ENCODE measurements around the gene TMEM120B.
"Not testable (repeated sequence)": the region's sequence is repeated elsewhere in the genome, so short reads cannot be mapped to it uniquely, and the experiment has no call there.

The TMEM120B gene

DNA sequence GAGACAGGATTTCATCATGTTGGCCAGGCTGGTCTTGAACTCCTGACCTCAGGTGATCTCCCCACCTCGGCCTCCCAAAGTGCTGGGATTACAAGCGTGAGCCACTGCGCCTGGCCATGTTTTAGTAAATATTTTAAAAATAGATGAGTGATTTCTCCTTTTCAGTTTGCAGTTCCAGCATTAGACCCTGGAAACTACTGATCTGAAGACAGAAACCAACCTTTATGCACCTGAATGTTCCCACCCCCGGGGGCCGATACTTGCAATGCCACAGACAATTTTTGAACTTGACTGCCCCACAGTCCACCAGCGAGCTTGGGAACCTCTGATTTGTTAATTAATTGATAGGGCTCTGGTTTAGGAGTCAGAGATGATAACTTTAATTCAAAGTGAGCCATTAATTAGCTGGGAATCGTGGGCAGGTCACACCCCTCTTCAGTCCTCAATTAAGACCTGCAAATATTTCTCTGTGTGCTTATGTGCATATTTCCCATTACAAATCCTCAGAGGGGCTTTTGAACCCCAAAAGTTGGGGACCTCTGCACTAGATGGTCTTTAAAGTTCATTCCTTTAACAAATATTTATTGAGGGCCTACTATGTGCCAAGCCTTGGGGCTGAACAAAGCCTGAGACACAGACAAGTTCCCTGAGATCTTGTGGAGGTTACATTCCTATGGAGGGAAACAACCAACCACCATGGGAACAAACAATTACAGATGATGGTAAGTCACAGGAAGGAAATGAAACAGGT, 4.1 kb upstream of the TMEM120B start:
- DNase-seq (ENCODE audit: low read depth, low spot score) = no peak
- ChIA-PET POLR2A (no interaction called here), CTCF (interaction anchor here (0.8 to 7.2 kb wide), 4 partner anchors 11 to 86 kb away, joined by 3 to 70 read pairs (median 4); partner anchors contain the start of gene RHOF)

DNA sequence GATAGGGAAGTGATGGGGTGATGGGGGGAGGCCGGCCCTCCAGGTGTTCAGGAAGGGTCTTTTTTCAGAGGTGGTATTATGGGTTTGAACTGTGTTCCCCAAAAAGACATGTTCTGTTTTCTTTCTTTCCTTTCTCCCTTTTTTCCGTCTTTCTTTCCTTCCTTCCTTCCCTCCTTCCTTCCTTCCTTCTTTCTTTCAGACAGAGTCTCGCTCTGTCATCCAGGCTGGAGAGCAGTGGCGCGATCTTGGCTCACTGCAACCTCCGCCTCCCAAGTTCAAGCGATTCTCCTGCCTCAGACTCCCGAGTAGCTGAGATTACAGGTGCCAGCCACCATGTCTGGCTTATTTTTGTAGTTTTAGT, 3.5 kb upstream of the TMEM120B start:
- H3K4me3 ChIP-seq (ENCODE audit: low read depth, low read length); DNase-seq (ENCODE audit: low read depth, low spot score); POLR2A ChIA-PET: not testable (repeated sequence)
- CTCF ChIA-PET = interaction anchor here (0.8 to 7.2 kb wide), 3 partner anchors 66 to 86 kb away, joined by 3 to 70 read pairs (median 4); partner anchors contain the start of gene RHOF

More for the DNA sequence above, 4.1 kb upstream of the TMEM120B start:
- H3K4me3 ChIP-seq (ENCODE audit: low read depth, low read length) = no peak overlapping the region
- TF ChIP-seq, protein P1, sequence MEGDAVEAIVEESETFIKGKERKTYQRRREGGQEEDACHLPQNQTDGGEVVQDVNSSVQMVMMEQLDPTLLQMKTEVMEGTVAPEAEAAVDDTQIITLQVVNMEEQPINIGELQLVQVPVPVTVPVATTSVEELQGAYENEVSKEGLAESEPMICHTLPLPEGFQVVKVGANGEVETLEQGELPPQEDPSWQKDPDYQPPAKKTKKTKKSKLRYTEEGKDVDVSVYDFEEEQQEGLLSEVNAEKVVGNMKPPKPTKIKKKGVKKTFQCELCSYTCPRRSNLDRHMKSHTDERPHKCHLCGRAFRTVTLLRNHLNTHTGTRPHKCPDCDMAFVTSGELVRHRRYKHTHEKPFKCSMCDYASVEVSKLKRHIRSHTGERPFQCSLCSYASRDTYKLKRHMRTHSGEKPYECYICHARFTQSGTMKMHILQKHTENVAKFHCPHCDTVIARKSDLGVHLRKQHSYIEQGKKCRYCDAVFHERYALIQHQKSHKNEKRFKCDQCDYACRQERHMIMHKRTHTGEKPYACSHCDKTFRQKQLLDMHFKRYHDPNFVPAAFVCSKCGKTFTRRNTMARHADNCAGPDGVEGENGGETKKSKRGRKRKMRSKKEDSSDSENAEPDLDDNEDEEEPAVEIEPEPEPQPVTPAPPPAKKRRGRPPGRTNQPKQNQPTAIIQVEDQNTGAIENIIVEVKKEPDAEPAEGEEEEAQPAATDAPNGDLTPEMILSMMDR (IDR thresholded peaks at IDR 0.05; ENCODE audit: insufficient read depth, low read length, missing control alignments) = no peak

DNA sequence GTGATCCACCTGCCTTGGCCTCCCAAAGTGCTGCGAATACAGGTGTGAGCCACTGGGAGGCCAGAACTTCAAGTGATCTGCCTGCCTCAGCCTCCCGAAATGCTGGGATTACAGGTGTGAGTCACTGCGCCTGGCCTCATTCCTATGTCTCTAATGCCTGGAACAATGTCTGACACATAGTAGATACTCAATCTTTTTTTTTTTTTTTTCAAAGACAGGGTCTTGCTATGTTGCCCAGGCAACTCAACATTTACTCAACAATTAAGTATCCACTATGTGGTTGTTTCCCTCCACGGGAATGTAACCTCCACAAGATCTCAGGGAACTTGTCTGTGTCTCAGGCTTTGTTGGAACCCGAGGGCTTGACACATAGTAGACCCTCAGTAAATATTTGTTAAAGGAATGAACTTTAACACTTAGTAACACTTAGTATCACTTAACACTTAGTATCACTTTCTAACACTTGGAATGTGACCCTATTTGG, 3.0 kb upstream of the TMEM120B start:
- CTCF ChIA-PET = interaction anchor here (1.4 to 7.2 kb wide), 2 partner anchors 10 to 85 kb away, joined by 4 to 70 read pairs; partner anchors contain the start of gene RHOF
- POLR2A ChIA-PET = no interaction called here
- TF ChIP-seq, protein P1 (IDR thresholded peaks at IDR 0.05; ENCODE audit: insufficient read depth, low read length, missing control alignments) = no peak
- DNase-seq (ENCODE audit: low read depth, low spot score) = peak; percentile 19
- no peak overlapping the region for H3K4me3 ChIP-seq (ENCODE audit: low read depth, low read length)

DNA sequence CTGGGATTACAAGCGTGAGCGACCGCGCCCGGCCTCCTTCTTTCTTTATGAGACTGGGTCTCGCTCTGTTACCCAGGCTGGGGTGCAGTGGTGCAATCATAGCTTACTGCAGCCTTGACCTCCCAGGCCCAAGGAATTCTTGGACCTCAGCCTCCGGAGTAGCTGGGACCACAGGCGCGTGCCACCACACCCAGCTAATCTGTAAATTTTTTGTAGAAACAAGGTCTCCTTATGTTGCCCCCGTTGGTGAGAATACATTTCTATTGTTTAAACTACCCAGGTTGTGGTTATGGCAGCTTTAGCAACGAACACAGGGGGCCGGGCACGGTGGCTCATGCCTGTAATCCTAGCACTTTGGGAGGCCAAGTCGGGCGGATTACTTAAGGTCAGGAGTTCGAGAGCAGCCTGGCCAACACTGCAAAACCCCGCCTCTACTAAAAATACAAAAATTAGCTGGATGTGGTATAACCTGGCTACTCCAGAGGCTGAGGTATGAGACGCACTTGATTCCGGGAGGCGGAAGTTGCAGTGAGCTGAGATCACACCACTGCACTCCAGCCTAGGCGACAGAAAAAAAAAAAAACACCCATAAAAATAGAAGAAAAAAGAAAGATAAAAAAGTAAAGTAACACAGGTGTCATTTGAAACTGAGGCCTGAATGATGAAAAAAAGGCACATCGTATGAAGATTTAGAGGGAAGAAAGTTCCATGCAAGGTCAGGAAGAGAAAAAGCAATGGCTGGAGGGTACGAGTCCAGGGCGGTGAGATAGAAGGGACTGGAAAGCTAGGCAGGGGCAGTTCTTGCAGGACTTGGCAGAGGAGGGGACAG, 977 bp upstream of the TMEM120B start:
- POLR2A ChIA-PET = interaction anchor here (0.6 to 0.7 kb wide), 2 partner anchors 31 to 50 kb away, joined by 3 read pairs; no protein-coding TSS in a partner anchor
- CTCF ChIA-PET = interaction anchor here (1.0 to 7.2 kb wide), 11 partner anchors 14 to 83 kb away, joined by 3 to 70 read pairs (median 4); partner anchors contain the start of gene RHOF
- peak overlapping the region; percentile 93 for H3K4me3 ChIP-seq (ENCODE audit: low read depth, low read length)
- TF ChIP-seq, protein P1 (IDR thresholded peaks at IDR 0.05; ENCODE audit: insufficient read depth, low read length, missing control alignments) = no peak
- DNase-seq (ENCODE audit: low read depth, low spot score) = no peak

DNA sequence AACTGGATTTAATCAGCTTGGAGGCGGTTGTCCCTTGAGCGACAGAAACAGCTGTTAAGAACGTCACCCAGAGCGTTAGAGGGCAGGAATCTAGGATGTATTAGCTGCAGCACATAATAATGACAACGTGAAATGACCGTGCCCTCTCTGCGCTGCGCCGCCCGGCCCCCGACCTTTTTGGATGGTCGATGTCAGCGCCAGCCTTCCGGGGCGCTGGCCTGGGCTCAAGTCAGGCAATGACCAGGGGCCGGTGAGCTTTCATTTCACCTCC, 427 bp upstream of the TMEM120B start:
- TF ChIP-seq, protein P1 (IDR thresholded peaks at IDR 0.05; ENCODE audit: insufficient read depth, low read length, missing control alignments) = no peak
- CTCF ChIA-PET = interaction anchor here (1.0 to 7.2 kb wide), 10 partner anchors 13 to 83 kb away, joined by 3 to 70 read pairs (median 4); partner anchors contain the start of gene RHOF
- no peak for DNase-seq (ENCODE audit: low read depth, low spot score)

DNA sequence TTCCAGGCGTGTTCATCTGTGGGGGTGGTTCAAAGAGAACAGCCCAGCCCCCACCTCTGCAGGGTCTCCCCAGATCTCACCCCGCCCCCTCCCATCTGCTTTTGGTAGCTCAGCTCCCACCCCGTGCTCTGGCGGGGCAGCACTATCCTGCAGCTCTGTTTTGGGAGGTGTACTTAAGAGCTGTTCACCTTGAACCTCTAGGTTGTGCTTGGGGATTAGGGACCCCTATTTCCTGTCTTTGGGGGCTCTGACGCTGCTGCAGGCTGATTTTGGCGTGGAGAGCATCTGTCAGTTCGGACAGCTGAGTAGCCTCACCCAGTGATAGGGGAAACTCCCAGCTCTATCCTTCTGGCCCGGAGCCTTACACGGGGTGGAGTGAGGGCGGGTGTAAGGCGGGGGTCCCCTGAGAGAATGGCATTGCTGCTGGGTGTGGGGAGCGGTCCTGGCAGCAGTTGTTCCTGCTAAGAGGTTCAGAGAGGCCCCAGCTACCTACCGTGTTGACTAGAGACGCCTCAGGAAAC, 765 bp downstream of the TMEM120B start:
- CTCF ChIA-PET = interaction anchor here (1.2 to 7.2 kb wide), 5 partner anchors 12 to 82 kb away, joined by 3 to 70 read pairs (median 5); partner anchors contain the start of gene RHOF
- TF ChIP-seq, protein P1 (IDR thresholded peaks at IDR 0.05; ENCODE audit: insufficient read depth, low read length, missing control alignments) = no peak
- no peak for DNase-seq (ENCODE audit: low read depth, low spot score)
- POLR2A ChIA-PET = interaction anchor here (0.8 kb wide), 3 partner anchors 11 to 86 kb away, joined by 3 to 4 read pairs (median 4); no protein-coding TSS in a partner anchor
- peak overlapping the region; percentile 93 for H3K4me3 ChIP-seq (ENCODE audit: low read depth, low read length)

More for the DNA sequence above, 427 bp upstream of the TMEM120B start:
- peak overlapping the region; percentile 93 for H3K4me3 ChIP-seq (ENCODE audit: low read depth, low read length)
- POLR2A ChIA-PET = interaction anchor here (0.6 to 0.8 kb wide), 3 partner anchors 30 to 82 kb away, joined by 3 read pairs; no protein-coding TSS in a partner anchor

Data from AG04449 (cell line).